H1 (cell line): ENCODE results near the gene CNST. TPM values are rescaled to one million over a fixed set of nuclear protein-coding genes. Genes with fewer than 3 reads are reported as not detected.

Experiments
- CTCF ChIA-PET: fragments of 300-600 bp; sonication (Branson Sonifier 250); formaldehyde crosslinking; loops from one replicate; lab custom pipeline; 2021; ENCODE audit not compliant: partially characterized antibody; lab: Charles Lee
- POLR2A ChIA-PET: fragments of 300-600 bp; sonication (Branson Sonifier 250); formaldehyde crosslinking; loops from one replicate; lab custom pipeline; 2021; ENCODE audit warnings: inconsistent platforms; ENCODE audit not compliant: partially characterized antibody; lab: Charles Lee
- DNase-seq, 2 experiments: peaks; one replicate each; pipeline versions ENCODE4 v3.0.0 to v3.0.0-alpha.2; 2010 to 2022; ENCODE audit warnings: low spot score in 2 of 2, low read depth in 1 of 2, mixed read lengths in 1 of 2
- FAIRE-seq: peaks from 2 replicates; lab custom pipeline; 2011; peaks lifted over from hg19 to GRCh38; lab: Jason Lieb, UNC
- H2AFZ ChIP-seq: 2 replicates; pipeline ENCODE4 v1.8.1; 2012; ENCODE audit warnings: low read length, inconsistent platforms
- H2AK5ac ChIP-seq: 2 replicates; pipeline ENCODE4 v1.6.1; 2013; ENCODE audit warnings: low read depth, low read length
- H2BK120ac ChIP-seq: replicated peaks from 2 replicates; pipeline ENCODE3; 2013; ENCODE audit warnings: low read depth, low read length, inconsistent platforms
- H2BK12ac ChIP-seq: 2 replicates; pipeline ENCODE4 v1.6.1; 2013; ENCODE audit warnings: low read depth, low read length
- H2BK15ac ChIP-seq: 2 replicates; pipeline ENCODE4 v1.6.1; 2013; ENCODE audit warnings: low read length
- H2BK20ac ChIP-seq: 2 replicates; pipeline ENCODE4 v1.6.1; 2013; ENCODE audit warnings: low read length
- H2BK5ac ChIP-seq: 2 replicates; pipeline ENCODE4 v1.6.1; 2013; ENCODE audit warnings: low read depth, low read length
- H3K14ac ChIP-seq: 2 replicates; pipeline ENCODE4 v1.6.1; 2013; ENCODE audit warnings: inconsistent platforms; ENCODE audit not compliant: insufficient read length
- H3K18ac ChIP-seq: 2 replicates; pipeline ENCODE4 v1.6.1; 2013; ENCODE audit warnings: low read length; ENCODE audit errors: extremely low read depth
- H3K23ac ChIP-seq: 2 replicates; pipeline ENCODE4 v1.6.1; 2013; ENCODE audit warnings: inconsistent platforms; ENCODE audit not compliant: insufficient read length
- H3K23me2 ChIP-seq: 2 replicates; pipeline ENCODE4 v1.6.1; 2013; ENCODE audit warnings: low read depth, low read length
- H3K27ac ChIP-seq: 2 replicates; pipeline ENCODE4 v1.6.1; 2011; ENCODE audit warnings: low read depth, low read length, inconsistent platforms
- H3K27me3 ChIP-seq, 4 experiments: replicated peaks in 1 of 4; 1 replicate in 1 of 4; 2 replicates in 3 of 4; pipeline versions ENCODE4 v1.6.1 to v1.8.1; 2011 to 2013; ENCODE audit warnings: low read length in 3 of 4, mild to moderate bottlenecking in 3 of 4, inconsistent platforms in 2 of 4, mixed read lengths in 2 of 4, moderate library complexity in 1 of 4; ENCODE audit not compliant: control insufficient read depth in 3 of 4, insufficient read depth in 3 of 4; ENCODE audit errors: extremely low read depth in 1 of 4
- H3K36me3 ChIP-seq, 4 experiments: 2 replicates each; pipeline versions ENCODE4 v1.6.1 to v1.8.1; 2011 to 2013; ENCODE audit warnings: mild to moderate bottlenecking in 4 of 4, low read length in 3 of 4, moderate library complexity in 2 of 4, control low read depth in 1 of 4, inconsistent platforms in 1 of 4; ENCODE audit not compliant: insufficient read depth in 4 of 4, control insufficient read depth in 2 of 4
- H3K4ac ChIP-seq: replicated peaks from 2 replicates; pipeline ENCODE3; 2013; ENCODE audit warnings: low read length, low read depth, mixed read lengths, inconsistent platforms; ENCODE audit not compliant: insufficient read length
- H3K4me1 ChIP-seq, 4 experiments: replicated peaks in 1 of 4; 1 replicate in 1 of 4; 2 replicates in 3 of 4; pipeline versions ENCODE4 v1.6.1 to v1.8.1; 2011 to 2013; ENCODE audit warnings: low read length in 3 of 4, inconsistent platforms in 2 of 4, mixed read lengths in 1 of 4; ENCODE audit not compliant: insufficient read depth in 4 of 4, control insufficient read depth in 3 of 4
- H3K4me2 ChIP-seq, 2 experiments: 2 replicates each; pipeline versions ENCODE4 v1.6.1 to v1.8.1; 2011 to 2013; ENCODE audit warnings: low read depth in 2 of 2, low read length in 2 of 2, control low read depth in 1 of 2, inconsistent platforms in 1 of 2, mild to moderate bottlenecking in 1 of 2; ENCODE audit not compliant: insufficient read depth in 1 of 2
- H3K4me3 ChIP-seq, 4 experiments: fragments of 200-600, 300-600 bp in 1 of 4; sonication (generic), shearing (Covaris generic), sonication (Bioruptor Twin) in 1 of 4; 2 replicates each; pipeline versions ENCODE4 v1.5.1 to v1.8.1; 2011 to 2016; ENCODE audit warnings: low read length in 4 of 4, low read depth in 3 of 4, control low read depth in 2 of 4, inconsistent platforms in 2 of 4, mild to moderate bottlenecking in 2 of 4, mixed read lengths in 1 of 4, moderate library complexity in 1 of 4; ENCODE audit not compliant: insufficient read depth in 2 of 4; ENCODE audit errors: extremely low read depth in 1 of 4
- H3K56ac ChIP-seq: replicated peaks from 2 replicates; pipeline ENCODE3; 2013; ENCODE audit warnings: low read depth, mild to moderate bottlenecking, mixed read lengths, low read length, inconsistent platforms; ENCODE audit not compliant: insufficient read length
- H3K79me1 ChIP-seq: 2 replicates; pipeline ENCODE4 v1.6.1; 2013; ENCODE audit warnings: low read depth, low read length, control low read depth
- H3K79me2 ChIP-seq, 2 experiments: 2 replicates each; pipeline versions ENCODE4 v1.6.1 to v1.8.1; 2012 to 2013; ENCODE audit warnings: low read length in 2 of 2, mild to moderate bottlenecking in 2 of 2, inconsistent platforms in 1 of 2; ENCODE audit not compliant: insufficient read depth in 2 of 2, control insufficient read depth in 1 of 2
- H3K9ac ChIP-seq, 4 experiments: replicated peaks in 1 of 4; 1 replicate in 1 of 4; 2 replicates in 3 of 4; pipeline versions ENCODE4 v1.6.1 to v1.8.1; 2011 to 2013; ENCODE audit warnings: low read depth in 3 of 4, low read length in 3 of 4, control low read depth in 2 of 4, mild to moderate bottlenecking in 2 of 4, moderate library complexity in 2 of 4, inconsistent platforms in 1 of 4; ENCODE audit errors: extremely low read depth in 1 of 4
- H3K9me3 ChIP-seq, 2 experiments: 2 replicates each; pipeline versions ENCODE4 v1.6.1 to v1.8.1; 2012 to 2013; ENCODE audit warnings: mild to moderate bottlenecking in 2 of 2, moderate library complexity in 2 of 2, control low read depth in 1 of 2, inconsistent platforms in 1 of 2, low read depth in 1 of 2, low read length in 1 of 2, mixed read lengths in 1 of 2; ENCODE audit not compliant: insufficient read depth in 2 of 2
- H4K20me1 ChIP-seq, 2 experiments: replicated peaks in 1 of 2; 2 replicates each; pipeline versions ENCODE3 to v1.8.1; 2011 to 2013; ENCODE audit warnings: inconsistent platforms in 2 of 2, low read length in 2 of 2, mild to moderate bottlenecking in 1 of 2; ENCODE audit not compliant: insufficient read depth in 2 of 2, control insufficient read depth in 1 of 2
- H4K5ac ChIP-seq: 2 replicates; pipeline ENCODE4 v1.6.1; 2013; ENCODE audit warnings: low read length, low read depth, mixed read lengths, inconsistent platforms; ENCODE audit not compliant: insufficient read length
- H4K8ac ChIP-seq: 2 replicates; pipeline ENCODE4 v1.8.0; 2013; ENCODE audit warnings: mild to moderate bottlenecking, moderate library complexity, low read length, inconsistent platforms; ENCODE audit not compliant: insufficient read depth; ENCODE audit errors: extremely low read depth
- H4K91ac ChIP-seq: replicated peaks from 2 replicates; pipeline ENCODE3; 2013; ENCODE audit warnings: low read length, mixed read lengths, inconsistent platforms; ENCODE audit not compliant: insufficient read length
- ASH2L ChIP-seq: fragments of 200-600, 300-600 bp; sonication (generic); IDR thresholded peaks from one replicate; pipeline ENCODE4 v1.7.1; 2017; ENCODE audit warnings: low read length
- ATF3 ChIP-seq: IDR thresholded peaks from 2 replicates; pipeline ENCODE4 v1.6.1; 2011; ENCODE audit warnings: low read depth, mild to moderate bottlenecking, low read length; ENCODE audit not compliant: insufficient read depth
- CTBP2 ChIP-seq: IDR thresholded peaks from 2 replicates; pipeline ENCODE4 v1.7.0; 2011; ENCODE audit warnings: borderline replicate concordance, mild to moderate bottlenecking, moderate library complexity, mixed read lengths, low read length; ENCODE audit not compliant: insufficient read depth, insufficient read length
- GABPA ChIP-seq: IDR thresholded peaks from 2 replicates; pipeline ENCODE4 v1.6.1; 2011; ENCODE audit warnings: mild to moderate bottlenecking, low read length, moderate library complexity, borderline replicate concordance; ENCODE audit not compliant: insufficient read depth
- GTF2F1 ChIP-seq: IDR thresholded peaks from 2 replicates; pipeline ENCODE4 v1.6.1; 2012; ENCODE audit warnings: low read depth, low read length, improper control_type of control experiment, borderline replicate concordance
- NANOG ChIP-seq: IDR thresholded peaks from 2 replicates; pipeline ENCODE4 v1.6.1; 2011; ENCODE audit warnings: low read length, low read depth, mild to moderate bottlenecking, inconsistent platforms; ENCODE audit not compliant: insufficient read depth, poor library complexity, severe bottlenecking
- PHF8 ChIP-seq: fragments of 200-600 bp; sonication (generic); conservative IDR thresholded peaks from 2 replicates; pipeline ENCODE4 v1.7.1; 2012; ENCODE audit warnings: low read depth, mild to moderate bottlenecking, inconsistent platforms, low read length, moderate library complexity
- RBBP5 ChIP-seq: IDR thresholded peaks from 2 replicates; pipeline ENCODE4 v1.7.1; 2012; ENCODE audit warnings: low read depth, mild to moderate bottlenecking, inconsistent platforms, low read length, moderate library complexity, borderline replicate concordance
- RNF2 ChIP-seq: fragments of 200-900, 300-1000 bp; sonication (generic); IDR thresholded peaks from 2 replicates; pipeline ENCODE4 v1.7.1; 2016; ENCODE audit warnings: borderline replicate concordance, low read depth, mild to moderate bottlenecking, antibody characterized with exemption, low read length; ENCODE audit not compliant: poor library complexity, severe bottlenecking; ENCODE audit errors: missing control alignments
- RXRA ChIP-seq: IDR thresholded peaks from 2 replicates; pipeline ENCODE4 v1.6.1; 2011; ENCODE audit warnings: low read depth, mild to moderate bottlenecking, low read length, moderate library complexity; ENCODE audit not compliant: insufficient read depth
- SP2 ChIP-seq: IDR thresholded peaks from 2 replicates; pipeline ENCODE4 v1.6.1; 2012; ENCODE audit warnings: mild to moderate bottlenecking, low read length, inconsistent platforms
- TBP ChIP-seq: IDR thresholded peaks from 2 replicates; pipeline ENCODE4 v1.6.1; 2011; ENCODE audit warnings: low read depth, low read length, improper control_type of control experiment
- ZNF274 ChIP-seq: IDR thresholded peaks from 2 replicates; pipeline ENCODE4 v1.7.0; 2012; ENCODE audit warnings: low read length, borderline replicate concordance; ENCODE audit errors: extremely low read depth
- whole genome bisulfite sequencing, 2 experiments: shearing (Covaris generic) in 1 of 2; methylation state at CpG; one replicate each; pipeline versions ENCODE4 v1.1.6 to v1.1.7; 2013 to 2015; ENCODE audit warnings: low lambda C conversion rate in 2 of 2, mixed read lengths in 2 of 2, inconsistent platforms in 1 of 2, low coverage in 1 of 2, missing lambda C conversion rate in 1 of 2; ENCODE audit not compliant: insufficient replicate concordance in 2 of 2, insufficient coverage in 1 of 2, insufficient read length in 1 of 2; ENCODE audit errors: extremely low coverage in 1 of 2, missing lambda C conversion rate in 1 of 2; 5-methylcytosine and 5-hydroxymethylcytosine counted together
- polyA plus RNA-seq, 7 experiments: library from polyadenylated mRNA; depleted of rRNA in 3 of 7; stranded (reverse) in 5 of 7; unstranded in 2 of 7; fragments of >200 nt in 5 of 7; fragments of 200-250 nt in 2 of 7; gene quantifications; 1 replicate in 5 of 7; 2 replicates in 1 of 7; 4 replicates in 1 of 7; pipeline versions ENCODE4 v1.2.1 to v1.2.3, GENCODE V29; 2011 to 2013; ENCODE audit warnings: missing spikeins in 2 of 7, mixed read lengths in 2 of 7
- total RNA-seq: library from RNA; stranded (reverse); fragmentation: NEBNext Ultra II Directional; extraction: Animal tissue kit (Norgen Biotek cat#: 25700); gene quantifications from 2 replicates; pipeline ENCODE4 v1.2.1, GENCODE V29; 2021

The CNST gene
- total and polyA plus RNA-seq, 2 of the 8 experiments (the other 6 are each of a cell fraction or from before 2014, with no cell fraction given), result 5.3 to 21.3 TPM

GRCh38 chr1:246640747-246641146 is 74.5 kb downstream of the CNST start:
- H3K79me1 ChIP-seq, result peaks cover 5% of the 10 kb centered on the region; the same call in 1 of the 2 replicates
- ChIA-PET POLR2A (interaction anchor here (1.3 kb wide), 1 partner anchor 11 kb away, joined by 3 read pairs; no protein-coding TSS in a partner anchor), CTCF (no interaction called here)
- H2AK5ac ChIP-seq, result no peak overlapping the region
- no peak overlapping the region for H3K56ac ChIP-seq
- no peak overlapping the region for H2BK120ac ChIP-seq
- H4K20me1 ChIP-seq, result peaks cover 0 to 2% of the 10 kb centered on the region in 2 experiments
- H3K23ac ChIP-seq, result no peak overlapping the region
- H3K4me1 ChIP-seq, result no peaks in the 10 kb centered on the region
- FAIRE-seq (no peak), DNase-seq (no peak)
- H3K4me3 ChIP-seq, result no peak overlapping the region
- 85% methylated on average over 2 of the region's 2 CpGs; no CpG with 5 or more reads in 1 of the 2 experiments for WGBS, 2 experiments
- H4K91ac ChIP-seq, result no peak overlapping the region
- no peak overlapping the region for H3K18ac ChIP-seq
- no peak overlapping the region for H2AFZ ChIP-seq
- no peak overlapping the region for H2BK12ac ChIP-seq
- H4K5ac ChIP-seq, result no peak overlapping the region
- no peaks in the 10 kb centered on the region for H3K79me2 ChIP-seq
- no peak overlapping the region for H3K4ac ChIP-seq
- peaks cover 2% of the 10 kb centered on the region; the same call in 1 of the 2 replicates for H3K23me2 ChIP-seq
- no peak overlapping the region for H4K8ac ChIP-seq
- no peak overlapping the region for H3K14ac ChIP-seq
- no peak overlapping the region for H2BK15ac ChIP-seq
- no peak overlapping the region for H3K4me2 ChIP-seq
- H2BK20ac ChIP-seq, result no peak overlapping the region
- H3K9ac ChIP-seq, result no peak overlapping the region
- H3K27ac ChIP-seq, result no peak overlapping the region
- no peaks in the 10 kb centered on the region for H3K27me3 ChIP-seq
- H3K9me3 ChIP-seq, result no peaks in the 10 kb centered on the region
- H3K36me3 ChIP-seq, result peaks cover 0 to 3% (median 0%) of the 10 kb centered on the region in 4 experiments; a peak in 1 of 8 replicates
- H2BK5ac ChIP-seq, result no peak overlapping the region
- TF ChIP-seq GTF2F1 (no peak), PHF8 (no peak), ZNF274 (no peak), RBBP5 (no peak), ASH2L (no peak), TBP (no peak), GABPA (no peak), CTBP2 (no peak), NANOG (no peak), ATF3 (no peak), RXRA (no peak), RNF2 (no peak), SP2 (no peak)
